GM21723 (cell line): Measurements from ENCODE around the gene CYP1B1.
"Not testable (repeated sequence)": the region's sequence is repeated elsewhere in the genome, so short reads cannot be mapped to it uniquely, and the experiment has no call there.

ENCODE experiments used
- ATAC-seq: cut with Tn5 transposase; IDR thresholded peaks from one replicate; pipeline ENCODE4 v1.9.1; 2021; ENCODE audit warnings: mild to moderate bottlenecking, moderate library complexity; ENCODE audit not compliant: unreplicated experiment

The CYP1B1 gene

GRCh38 chr2:38037757-38038621, 38.0 kb downstream of the CYP1B1 start:
- peak; percentile 80 for ATAC-seq

GRCh38 chr2:38037325-38037724, 38.6 kb downstream of the CYP1B1 start:
- no peak for ATAC-seq

- no peak for ATAC-seq
Observed at GRCh38 chr2:38035968-38036367, 40.0 kb downstream of the CYP1B1 start.

- ATAC-seq = no peak
Observed at GRCh38 chr2:38033646-38034045, 42.3 kb downstream of the CYP1B1 start.

GRCh38 chr2:38032946-38033345, 43.0 kb downstream of the CYP1B1 start:
- ATAC-seq = no peak

GRCh38 chr2:38030635-38031355, 45.2 kb downstream of the CYP1B1 start:
- no peak for ATAC-seq

- no peak for ATAC-seq
Observed at GRCh38 chr2:38029512-38029911, 46.4 kb downstream of the CYP1B1 start.

- ATAC-seq = no peak
Observed at GRCh38 chr2:38028829-38029228, 47.1 kb downstream of the CYP1B1 start.

GRCh38 chr2:38026846-38027245, 49.1 kb downstream of the CYP1B1 start:
- ATAC-seq = no peak

- no peak for ATAC-seq
Observed at GRCh38 chr2:38021589-38021988, 54.4 kb downstream of the CYP1B1 start.

GRCh38 chr2:38020359-38021069, 55.4 kb downstream of the CYP1B1 start:
- not testable (repeated sequence) for ATAC-seq

GRCh38 chr2:38017836-38018235, 58.1 kb downstream of the CYP1B1 start:
- ATAC-seq = no peak
